ENCODE measurements around the gene BLCAP.

Gene BLCAP

GRCh38 chr20:37530696-37531095 lies 3.0 kb upstream of the BLCAP start:
- H3K27ac ChIP-seq, result no peak overlapping the region
- ChIA-PET POLR2A (ENCODE audit: low non-redundant PET) (no interaction called here), CTCF (interaction anchor here (0.6 to 1.0 kb wide), 3 partner anchors 11 to 335 kb away, joined by 3 to 4 read pairs (median 4); no protein-coding TSS in a partner anchor)
- no peak for TF ChIP-seq CTCF (conservative IDR thresholded peaks at IDR 0.05; ENCODE audit: low read depth)
- no peak for DNase-seq (ENCODE audit: low spot score)

GRCh38 chr20:37529968-37530600 lies 2.4 kb upstream of the BLCAP start:
- H3K27ac ChIP-seq, result no peak overlapping the region
- no peak for DNase-seq (ENCODE audit: low spot score)
- CTCF ChIA-PET, result interaction anchor here (0.5 to 1.5 kb wide), 2 partner anchors 335 to 1031 kb away, joined by 3 read pairs; no protein-coding TSS in a partner anchor
- no peak for TF ChIP-seq CTCF (conservative IDR thresholded peaks at IDR 0.05; ENCODE audit: low read depth)
- POLR2A ChIA-PET (ENCODE audit: low non-redundant PET), result no interaction called here

GRCh38 chr20:37529214-37529967 lies 1.7 kb upstream of the BLCAP start:
- ChIA-PET CTCF (interaction anchor here (0.6 to 1.5 kb wide), 2 partner anchors 107 to 334 kb away, joined by 3 read pairs; no protein-coding TSS in a partner anchor), POLR2A (ENCODE audit: low non-redundant PET) (no interaction called here)
- 0 out of 2 replicates have a peak overlapping the region, but pooled peaks have one; percentile 8 for H3K27ac ChIP-seq
- TF ChIP-seq CTCF (conservative IDR thresholded peaks at IDR 0.05; ENCODE audit: low read depth), result no peak
- DNase-seq (ENCODE audit: low spot score), result no peak

GRCh38 chr20:37528446-37529213 lies 954 bp upstream of the BLCAP start:
- H3K27ac ChIP-seq, result peak overlapping the region; percentile 97
- TF ChIP-seq CTCF (conservative IDR thresholded peaks at IDR 0.05; ENCODE audit: low read depth), result no peak
- ChIA-PET CTCF (interaction anchor here (0.5 to 1.5 kb wide), 5 partner anchors 219 to 529 kb away, joined by 3 to 5 read pairs (median 4); no protein-coding TSS in a partner anchor), POLR2A (ENCODE audit: low non-redundant PET) (no interaction called here)
- DNase-seq (ENCODE audit: low spot score), result no peak

- CTCF ChIA-PET, result interaction anchor here (0.5 to 0.6 kb wide), 3 partner anchors 251 to 444 kb away, joined by 3 to 4 read pairs (median 4); no protein-coding TSS in a partner anchor
These were observed 638 bp downstream of the BLCAP start for GRCh38 chr20:37526839-37527637.

More at GRCh38 chr20:37526839-37527637, 638 bp downstream of the BLCAP start:
- TF ChIP-seq CTCF (conservative IDR thresholded peaks at IDR 0.05; ENCODE audit: low read depth), result no peak
- POLR2A ChIA-PET (ENCODE audit: low non-redundant PET), result interaction anchor here (0.6 kb wide), 2 partner anchors 57 to 334 kb away, joined by 3 read pairs; no protein-coding TSS in a partner anchor
- DNase-seq (ENCODE audit: low spot score), result peak; percentile 75
- peak overlapping the region; percentile 97 for H3K27ac ChIP-seq

Data from RWPE1 (cell line).